GM18507 (cell line): Measurements from ENCODE around the gene SLC3A2.
A peak's percentile ranks its signal among the peaks of the same experiment; 100 is the strongest.

ENCODE experiments used
- DNase-seq: peaks from one replicate; pipeline ENCODE4 v3.0.0; 2011; ENCODE audit warnings: low read depth; ENCODE audit not compliant: insufficient read length; ENCODE audit errors: extremely low spot score
- FAIRE-seq: peaks from 2 replicates; lab custom pipeline; 2011; peaks lifted over from hg19 to GRCh38; lab: Jason Lieb, UNC

SLC3A2 gene

GRCh38 chr11:62876712-62877111 lies 4.0 kb upstream of the SLC3A2 start:
- DNase-seq (no peak), FAIRE-seq (no peak)

GRCh38 chr11:62879235-62879978 lies 1.3 kb upstream of the SLC3A2 start:
- FAIRE-seq (no peak), DNase-seq (no peak)

- FAIRE-seq (peak; percentile 59), DNase-seq (no peak)
Observed at GRCh38 chr11:62880231-62880802, 379 bp upstream of the SLC3A2 start.

- no peak for FAIRE-seq
- DNase-seq, result peak; percentile 72
Observed at GRCh38 chr11:62881579-62882430, 1.1 kb downstream of the SLC3A2 start.

GRCh38 chr11:62882431-62882749 lies 1.7 kb downstream of the SLC3A2 start:
- DNase-seq (no peak), FAIRE-seq (no peak)

- FAIRE-seq, result no peak
Observed at GRCh38 chr11:62882788-62883501, 2.2 kb downstream of the SLC3A2 start.

GRCh38 chr11:62883673-62884072 lies 3.0 kb downstream of the SLC3A2 start:
- DNase-seq (no peak), FAIRE-seq (no peak)

More at GRCh38 chr11:62882788-62883501, 2.2 kb downstream of the SLC3A2 start:
- DNase-seq, result no peak

- DNase-seq (no peak), FAIRE-seq (no peak)
Observed at GRCh38 chr11:62885137-62885750, 4.5 kb downstream of the SLC3A2 start.

GRCh38 chr11:62888406-62888805 lies 7.7 kb downstream of the SLC3A2 start:
- DNase-seq, result no peak
- FAIRE-seq, result no peak

GRCh38 chr11:62889126-62889483 lies 8.4 kb downstream of the SLC3A2 start:
- DNase-seq (no peak), FAIRE-seq (no peak)

- DNase-seq, result no peak
- FAIRE-seq, result no peak
Observed at GRCh38 chr11:62889484-62890437, 9.1 kb downstream of the SLC3A2 start.

- no peak for FAIRE-seq
- DNase-seq, result no peak
Observed at GRCh38 chr11:62892077-62892922, 11.6 kb downstream of the SLC3A2 start.

- no peak for FAIRE-seq
- no peak for DNase-seq
Observed at GRCh38 chr11:62895501-62895900, 14.8 kb downstream of the SLC3A2 start.

GRCh38 chr11:62896049-62896448 lies 15.4 kb downstream of the SLC3A2 start:
- FAIRE-seq (no peak), DNase-seq (no peak)

- no peak for FAIRE-seq
- no peak for DNase-seq
Observed at GRCh38 chr11:62897311-62897710, 16.6 kb downstream of the SLC3A2 start.

GRCh38 chr11:62898027-62898426 lies 17.3 kb downstream of the SLC3A2 start:
- DNase-seq, result no peak
- FAIRE-seq, result no peak

GRCh38 chr11:62902932-62903331 lies 22.2 kb downstream of the SLC3A2 start:
- DNase-seq (no peak), FAIRE-seq (no peak)

- no peak for DNase-seq
- no peak for FAIRE-seq
Observed at GRCh38 chr11:62905296-62905695, 24.6 kb downstream of the SLC3A2 start.
